Sigmoid colon (tissue), 4 donors: ENCODE measurements around the gene THSD7A.

Source experiments
- EP300 ChIP-seq, 4 donors: sonication (generic); formaldehyde crosslinking; IDR thresholded peaks; one replicate each; pipeline ENCODE4 v1.6.1; 2017; ENCODE audit warnings: antibody characterized with exemption in 4 of 4
- POLR2AphosphoS5 ChIP-seq, 4 donors: sonication (generic); formaldehyde crosslinking; IDR thresholded peaks; one replicate each; pipeline ENCODE4 v1.6.1; 2017; ENCODE audit warnings: antibody characterized with exemption in 4 of 4
- TF ChIP-seq, protein P1 (sequence below), 4 experiments: fragments of 450-650 bp in 3 of 4; fragments of 200-600 bp in 1 of 4; IDR thresholded peaks; one replicate each; pipeline ENCODE4 v1.5.1; 2016 to 2019; ENCODE audit warnings: antibody characterized with exemption in 4 of 4, mild to moderate bottlenecking in 3 of 4, moderate library complexity in 2 of 4

DNA sequence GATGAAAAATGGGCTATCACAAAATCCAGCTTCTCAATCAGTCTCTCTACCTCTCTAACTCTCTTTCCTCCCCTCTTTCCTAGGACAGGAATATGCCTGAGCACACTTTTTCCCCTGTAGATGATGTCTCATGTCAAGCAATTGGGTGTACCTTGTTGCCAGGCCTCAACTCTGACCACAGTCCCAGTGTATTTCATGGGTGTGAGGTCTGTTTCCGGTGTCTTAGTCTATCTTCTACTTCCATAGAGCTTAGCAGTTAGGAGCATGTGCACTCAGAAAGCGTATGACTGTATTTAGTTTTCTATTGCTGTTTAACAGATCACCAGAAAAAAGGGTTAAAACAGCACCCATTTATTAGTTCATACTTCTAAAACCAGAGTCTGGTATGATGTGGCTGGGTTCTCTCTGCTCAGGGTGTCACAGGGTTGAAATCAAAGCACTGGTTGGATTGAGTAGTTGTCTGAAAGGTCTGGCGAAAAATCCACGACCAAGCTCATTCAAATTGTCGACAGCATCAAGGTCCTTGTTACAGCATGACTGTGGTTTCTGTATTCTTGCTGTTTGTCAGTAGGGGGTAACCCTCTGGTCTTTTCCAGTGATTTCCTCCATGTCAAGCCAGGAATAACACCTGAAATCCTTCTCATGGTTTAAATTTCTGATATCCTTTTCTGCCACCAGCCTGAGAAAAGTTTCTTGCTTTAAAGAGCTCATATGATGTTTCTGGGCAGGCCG lies 130.0 kb downstream of the THSD7A start:
- TF ChIP-seq POLR2AphosphoS5 (IDR thresholded peaks at IDR 0.05): no peak
- no peak for TF ChIP-seq EP300 (IDR thresholded peaks at IDR 0.05)
- TF ChIP-seq, protein P1, sequence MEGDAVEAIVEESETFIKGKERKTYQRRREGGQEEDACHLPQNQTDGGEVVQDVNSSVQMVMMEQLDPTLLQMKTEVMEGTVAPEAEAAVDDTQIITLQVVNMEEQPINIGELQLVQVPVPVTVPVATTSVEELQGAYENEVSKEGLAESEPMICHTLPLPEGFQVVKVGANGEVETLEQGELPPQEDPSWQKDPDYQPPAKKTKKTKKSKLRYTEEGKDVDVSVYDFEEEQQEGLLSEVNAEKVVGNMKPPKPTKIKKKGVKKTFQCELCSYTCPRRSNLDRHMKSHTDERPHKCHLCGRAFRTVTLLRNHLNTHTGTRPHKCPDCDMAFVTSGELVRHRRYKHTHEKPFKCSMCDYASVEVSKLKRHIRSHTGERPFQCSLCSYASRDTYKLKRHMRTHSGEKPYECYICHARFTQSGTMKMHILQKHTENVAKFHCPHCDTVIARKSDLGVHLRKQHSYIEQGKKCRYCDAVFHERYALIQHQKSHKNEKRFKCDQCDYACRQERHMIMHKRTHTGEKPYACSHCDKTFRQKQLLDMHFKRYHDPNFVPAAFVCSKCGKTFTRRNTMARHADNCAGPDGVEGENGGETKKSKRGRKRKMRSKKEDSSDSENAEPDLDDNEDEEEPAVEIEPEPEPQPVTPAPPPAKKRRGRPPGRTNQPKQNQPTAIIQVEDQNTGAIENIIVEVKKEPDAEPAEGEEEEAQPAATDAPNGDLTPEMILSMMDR (IDR thresholded peaks at IDR 0.05): no peak
